Activated effector memory CD4-positive, alpha-beta T cell treated with Interleukin-2 at 50 U/mL for 16 hours (primary cell): ENCODE measurements around the gene IL20.

ENCODE experiments used
- DNase-seq: peaks from one replicate; pipeline ENCODE4 v3.0.0-alpha.2; 2020

IL20 gene, protein sequence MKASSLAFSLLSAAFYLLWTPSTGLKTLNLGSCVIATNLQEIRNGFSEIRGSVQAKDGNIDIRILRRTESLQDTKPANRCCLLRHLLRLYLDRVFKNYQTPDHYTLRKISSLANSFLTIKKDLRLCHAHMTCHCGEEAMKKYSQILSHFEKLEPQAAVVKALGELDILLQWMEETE

GRCh38 chr1:206864939-206865671 lies at the start of gene IL20:
Gene IL20, plus strand, starts transcription at chr1:206865623. Its CDS starts 230 bp downstream, at chr1:206865853.
- peak; percentile 70 for DNase-seq

DNA sequence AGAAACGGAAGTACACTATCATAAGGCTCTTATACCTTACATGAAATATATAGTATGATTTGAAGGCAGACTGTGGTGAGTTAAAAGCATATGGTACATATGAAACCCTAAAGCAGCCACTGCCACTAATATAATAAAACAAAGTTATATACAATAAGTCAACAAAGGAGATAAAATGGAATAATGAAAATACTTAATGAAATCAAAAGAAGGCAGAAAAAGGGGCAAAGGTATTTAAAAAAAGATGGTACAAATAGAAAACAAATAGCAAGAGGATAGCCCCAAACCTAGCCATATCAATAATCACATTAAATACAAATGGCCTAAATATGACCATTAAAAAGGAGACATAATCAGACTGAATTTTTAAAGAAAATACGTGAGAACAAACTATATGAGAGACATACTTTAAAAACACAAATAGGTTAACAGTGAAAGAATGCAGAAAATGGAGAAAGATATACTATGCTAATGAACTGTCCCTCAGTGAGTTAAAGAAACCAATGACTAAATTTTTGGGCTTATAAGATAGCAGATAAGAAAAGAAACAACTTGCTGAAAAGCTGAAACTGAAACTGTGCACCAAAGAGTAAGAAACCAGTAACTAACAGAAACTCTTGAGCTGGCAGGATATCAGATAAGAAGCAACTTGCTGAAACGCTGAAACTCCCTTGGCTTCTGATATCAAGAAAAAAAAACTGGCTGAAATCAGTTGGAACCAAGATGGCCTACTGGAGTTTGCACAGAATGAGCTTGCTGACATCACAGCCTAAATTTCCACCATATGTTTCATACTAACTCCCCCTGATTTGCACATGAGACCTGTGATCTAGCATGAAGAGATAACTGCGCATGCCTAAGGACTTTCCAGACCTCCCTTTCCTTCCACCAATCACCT lies 48.8 kb upstream of the IL20 start:
- DNase-seq = no peak

GRCh38 chr1:206821493-206821892 lies 43.9 kb upstream of the IL20 start:
- DNase-seq = no peak

DNA sequence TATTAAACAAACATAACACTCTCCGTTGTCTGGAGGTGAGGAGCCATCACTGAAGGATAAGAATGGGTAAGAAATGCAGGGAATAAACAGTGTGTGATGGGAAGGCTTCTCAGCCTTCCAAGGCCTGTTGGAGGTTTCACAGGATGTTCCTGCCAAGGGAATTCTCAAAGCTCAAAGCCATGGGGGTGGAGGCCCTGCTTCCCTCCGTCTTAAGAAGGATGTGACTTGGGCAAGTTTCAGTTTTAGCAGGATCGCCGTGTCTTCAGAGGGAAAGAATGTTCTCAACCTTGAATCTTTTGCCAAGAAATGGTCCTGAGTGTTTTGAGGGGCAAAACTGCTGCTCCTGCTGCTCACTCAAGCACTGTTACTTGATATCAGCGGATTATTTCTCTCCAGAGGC lies 41.7 kb upstream of the IL20 start:
- DNase-seq = no peak

- no peak for DNase-seq
These were observed 41.1 kb upstream of the IL20 start for GRCh38 chr1:206824331-206824730.

- no peak for DNase-seq
These were observed 39.0 kb upstream of the IL20 start for GRCh38 chr1:206826394-206826793.

DNA sequence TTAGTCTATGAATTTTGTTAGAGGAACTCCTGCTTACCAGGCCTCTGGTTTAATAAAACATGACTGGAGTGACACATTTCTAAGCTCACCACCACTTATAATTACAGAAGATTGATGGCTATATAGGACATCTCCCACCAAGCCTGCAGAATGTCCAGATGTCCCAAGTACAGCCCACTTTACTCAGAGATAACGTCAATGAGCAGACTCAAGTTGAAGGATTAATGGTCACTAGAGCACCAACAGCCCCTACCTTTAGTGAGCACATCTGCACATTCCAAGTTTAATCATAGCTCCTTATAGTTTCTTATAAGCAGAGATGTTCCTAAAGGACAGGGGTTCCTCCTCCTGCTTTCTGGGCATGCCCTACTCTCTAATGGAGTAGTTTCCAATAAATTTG lies 37.4 kb upstream of the IL20 start:
- no peak for DNase-seq

GRCh38 chr1:206828765-206829164 lies 36.7 kb upstream of the IL20 start:
- DNase-seq = no peak

DNA sequence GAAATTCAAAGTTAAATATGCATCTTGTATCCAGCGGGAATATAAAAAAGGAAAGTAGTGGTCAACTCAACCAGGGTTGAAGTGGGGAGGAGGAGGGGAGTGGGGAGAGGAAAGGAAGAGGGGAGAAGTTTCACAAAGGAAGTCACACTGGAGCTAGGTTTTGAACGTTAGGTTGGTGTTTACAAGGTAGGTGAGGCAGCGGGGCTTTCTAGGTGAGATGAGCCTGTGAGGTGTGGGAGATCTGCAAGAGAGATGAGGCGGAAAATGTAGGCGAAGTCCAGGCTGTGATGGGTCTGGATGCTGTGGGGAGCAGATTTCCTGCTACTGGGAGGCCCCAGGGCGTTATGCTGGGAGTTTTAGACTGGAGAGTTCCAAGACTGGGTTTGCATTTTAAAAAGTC lies 36.1 kb upstream of the IL20 start:
- no peak for DNase-seq

- DNase-seq = no peak
These were observed 35.5 kb upstream of the IL20 start for GRCh38 chr1:206829875-206830274.

GRCh38 chr1:206831650-206832049 lies 33.8 kb upstream of the IL20 start:
- no peak for DNase-seq

DNA sequence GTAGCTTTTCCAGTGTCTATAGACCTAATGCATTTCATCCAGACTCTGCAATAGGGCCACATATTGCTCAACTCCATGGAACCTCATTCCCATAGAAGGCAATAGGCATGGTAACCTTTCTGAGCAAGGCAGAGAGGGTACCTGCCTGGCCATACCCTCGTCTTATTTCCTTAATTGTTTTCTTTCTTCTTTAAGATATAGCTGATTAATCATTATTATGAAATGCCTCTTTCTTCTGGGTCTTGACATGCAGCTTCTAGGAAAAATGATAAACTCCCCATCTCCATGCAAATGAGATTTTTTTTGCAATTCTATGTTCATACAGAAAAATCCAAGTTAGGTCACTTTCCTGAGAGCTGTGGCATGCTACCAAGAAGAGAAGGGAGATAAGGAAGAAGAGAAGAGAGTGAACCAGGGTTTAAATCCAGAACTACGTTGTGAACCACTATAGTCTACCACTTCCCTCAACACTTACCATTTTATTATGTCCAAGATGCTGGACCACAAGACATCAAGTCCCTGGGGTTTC lies 33.0 kb upstream of the IL20 start:
- no peak for DNase-seq

DNA sequence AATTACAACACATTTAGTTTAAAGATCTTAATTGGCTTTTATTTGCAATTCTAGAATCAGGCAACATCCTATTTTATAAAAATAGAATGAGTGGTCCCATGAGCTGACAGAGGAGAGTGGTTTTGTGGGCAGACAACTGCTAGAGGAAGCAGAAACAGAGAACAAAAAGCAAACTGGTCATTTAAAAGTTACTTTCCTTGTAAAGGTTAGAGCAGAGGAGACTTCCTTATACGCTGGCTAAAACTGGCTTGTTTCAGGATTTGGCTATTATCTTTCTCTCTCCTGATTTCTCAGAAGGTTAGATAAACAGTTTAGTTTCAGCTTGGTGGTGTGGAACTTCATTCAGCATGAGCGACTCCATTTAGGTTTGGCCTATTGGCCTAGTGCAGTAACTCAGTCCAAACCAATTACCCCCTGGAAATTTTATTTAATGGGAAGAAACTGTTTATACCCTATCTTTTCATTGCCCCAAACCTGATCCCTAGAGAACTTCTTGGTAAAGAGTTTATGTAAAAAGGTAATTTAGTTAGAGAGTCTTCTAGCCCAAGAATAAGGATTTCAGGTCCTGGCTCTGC lies 32.2 kb upstream of the IL20 start:
- DNase-seq = no peak

GRCh38 chr1:206833801-206834200 lies 31.6 kb upstream of the IL20 start:
- no peak for DNase-seq

DNA sequence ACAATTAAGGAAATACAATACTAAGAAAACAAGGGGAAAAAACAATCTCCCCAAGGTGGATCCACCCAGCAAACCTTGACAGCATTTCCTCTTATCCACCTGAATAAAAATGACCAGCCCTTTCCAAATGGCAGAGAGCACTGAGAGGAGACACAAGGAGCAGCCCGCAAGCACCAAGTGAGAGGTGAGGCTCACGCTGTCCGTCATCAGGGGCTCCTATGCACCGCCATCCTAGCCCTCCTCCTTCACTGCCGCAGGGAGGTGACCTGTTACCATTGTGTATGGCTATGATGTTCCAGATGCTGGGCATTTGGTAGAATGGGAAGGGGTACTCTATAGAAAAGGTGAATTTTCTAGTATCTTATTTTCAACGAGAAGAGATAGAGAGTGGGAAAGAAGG lies 31.2 kb upstream of the IL20 start:
- no peak for DNase-seq

GRCh38 chr1:206834711-206835110 lies 30.7 kb upstream of the IL20 start:
- DNase-seq = no peak

DNA sequence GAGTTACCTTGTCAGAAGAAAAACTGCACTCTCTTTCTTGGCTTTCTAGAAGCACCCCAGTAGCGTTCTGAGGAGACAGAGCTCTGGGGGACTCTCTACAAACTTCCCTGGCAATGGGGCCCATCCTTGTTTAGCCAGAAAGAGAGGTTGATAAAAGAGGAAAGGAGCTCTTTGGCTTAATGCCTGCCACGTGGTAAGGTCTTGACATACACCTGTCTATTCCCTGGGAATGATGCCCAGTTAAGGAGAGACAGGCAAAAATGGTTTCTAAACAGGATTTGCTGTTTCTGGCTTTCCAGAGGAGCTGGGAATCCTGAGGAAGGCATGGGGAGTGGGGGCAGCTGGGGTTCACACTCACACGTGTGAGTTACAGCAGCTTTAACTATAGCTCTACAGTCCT lies 30.2 kb upstream of the IL20 start:
- DNase-seq = no peak

DNA sequence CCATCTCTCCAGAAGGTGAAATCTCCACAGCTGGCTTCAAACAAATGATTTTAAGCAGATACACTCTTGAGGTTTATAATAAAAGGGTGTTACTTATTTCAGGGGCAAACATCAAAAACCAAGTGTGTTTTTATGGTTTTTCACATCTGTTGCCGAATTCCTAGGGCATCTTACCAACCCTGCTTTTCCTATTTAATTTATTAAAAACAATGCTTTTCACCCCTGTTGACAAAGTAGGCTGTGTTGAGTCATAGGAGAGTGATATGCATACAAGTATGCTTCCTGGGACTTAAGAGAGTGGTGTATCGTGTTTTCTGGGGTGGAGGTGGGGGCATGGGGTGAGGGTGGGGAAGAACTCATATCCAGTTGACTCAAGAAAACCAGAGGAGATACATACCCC lies 29.3 kb upstream of the IL20 start:
- DNase-seq = no peak

DNA sequence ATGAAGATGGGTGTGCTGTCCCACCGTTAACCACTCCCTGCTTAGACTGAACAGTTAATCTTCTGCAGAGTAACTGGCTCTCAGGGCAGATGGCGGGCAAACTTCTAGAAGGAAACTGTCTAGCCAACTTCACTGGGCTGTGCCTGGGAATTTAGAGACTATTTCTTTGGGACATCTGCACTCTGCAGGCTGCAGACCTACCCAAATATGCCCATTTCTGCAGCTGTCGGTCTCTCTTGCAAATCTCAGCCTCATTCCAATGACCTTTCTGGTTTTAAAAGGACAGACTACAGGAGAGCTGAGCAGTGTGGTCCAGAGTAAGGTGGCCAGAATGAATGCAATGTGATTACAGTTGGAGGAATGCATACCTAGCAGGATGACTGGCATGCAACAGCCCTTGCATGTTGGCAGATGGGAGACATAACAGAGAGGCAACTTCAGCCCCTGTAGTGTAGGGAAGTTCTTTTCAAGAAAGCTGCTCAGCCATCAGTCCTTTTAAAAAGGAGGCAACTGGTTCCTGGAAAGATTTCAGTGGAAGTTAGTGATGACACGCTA lies 26.3 kb upstream of the IL20 start:
- no peak for DNase-seq

DNA sequence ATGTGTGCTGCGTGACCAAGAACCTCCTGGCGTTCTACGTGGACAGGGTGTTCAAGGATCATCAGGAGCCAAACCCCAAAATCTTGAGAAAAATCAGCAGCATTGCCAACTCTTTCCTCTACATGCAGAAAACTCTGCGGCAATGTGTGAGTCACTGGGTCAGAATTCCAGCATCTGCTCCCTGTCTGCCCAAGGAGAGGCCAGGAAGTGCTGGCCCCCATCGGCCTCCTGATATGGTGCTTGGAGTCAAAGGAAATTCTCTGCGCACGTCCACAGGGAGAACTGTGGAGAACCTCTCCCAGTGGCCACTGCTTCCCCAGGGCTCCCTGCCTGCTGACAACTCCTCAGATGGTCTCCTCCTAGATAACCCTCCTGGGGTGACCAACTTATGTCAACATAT lies 25.6 kb upstream of the IL20 start:
- no peak for DNase-seq

DNA sequence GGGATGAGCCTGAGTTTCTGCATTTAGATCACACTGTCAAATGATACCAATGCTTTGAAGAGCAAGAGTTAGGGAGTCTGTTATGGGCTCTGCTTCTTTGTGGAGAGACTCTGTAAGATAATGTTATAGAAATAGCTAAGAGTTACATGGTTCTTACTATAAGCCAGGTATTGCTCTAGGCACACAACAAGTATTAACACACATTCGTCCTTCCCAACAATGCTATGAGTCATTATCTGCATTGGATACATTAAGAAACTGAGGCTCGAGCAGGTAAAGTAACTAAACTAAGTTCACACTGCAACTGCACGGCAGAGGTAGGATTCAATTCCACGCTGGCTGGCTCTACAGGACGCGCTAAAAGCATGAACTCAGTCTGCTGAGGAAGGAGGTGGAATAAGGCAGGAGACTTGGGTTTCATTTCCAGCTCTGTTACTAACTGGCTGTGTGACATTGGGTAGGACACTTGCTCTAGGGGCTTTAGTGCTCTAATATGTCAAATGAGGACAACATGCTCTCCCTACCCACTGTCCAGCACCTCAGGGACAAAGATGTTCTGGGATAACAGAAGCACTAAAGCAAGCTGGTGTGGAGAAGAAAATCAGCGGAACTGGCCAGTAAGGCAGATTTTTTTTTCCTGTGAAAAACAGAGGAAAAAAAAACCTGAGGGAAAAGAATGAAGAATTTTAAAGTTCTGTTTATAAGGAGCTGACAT lies 23.7 kb upstream of the IL20 start:
- no peak for DNase-seq

- DNase-seq = no peak
These were observed 22.6 kb upstream of the IL20 start for GRCh38 chr1:206842854-206843253.
